HepG2 (cell line): ENCODE measurements around the gene SIRT7. TPM values are rescaled to one million over a fixed set of nuclear protein-coding genes. Genes with fewer than 3 reads are reported as not detected.

ENCODE experiments used
- GFI1 ChIP-seq: sonication (generic); formaldehyde crosslinking; IDR thresholded peaks from 2 replicates; pipeline ENCODE4 v1.5.0; 2020; ENCODE audit warnings: missing genetic modification reagents, mild to moderate bottlenecking, borderline replicate concordance
- HDAC1 ChIP-seq: sonication (generic); formaldehyde crosslinking; IDR thresholded peaks from 2 replicates; pipeline ENCODE4 v1.5.1; 2020; ENCODE audit warnings: mild to moderate bottlenecking, missing genetic modification reagents
- HMG20B ChIP-seq: conservative IDR thresholded peaks from 2 replicates; pipeline ENCODE4 v1.6.1; 2016; ENCODE audit warnings: missing genetic modification reagents, missing compliant biosample characterization
- HMGXB4 ChIP-seq, 2 experiments: sonication (generic) in 1 of 2; formaldehyde crosslinking in 1 of 2; IDR thresholded peaks; 2 replicates each; pipeline versions ENCODE4 v1.4.0 to v1.6.1; 2018 to 2020; ENCODE audit warnings: missing genetic modification reagents in 2 of 2, borderline replicate concordance in 1 of 2, low read depth in 1 of 2, mild to moderate bottlenecking in 1 of 2, missing biosample characterization in 1 of 2
- LBX2 ChIP-seq: sonication (generic); formaldehyde crosslinking; IDR thresholded peaks from 2 replicates; pipeline ENCODE4 v1.5.0; 2020; ENCODE audit warnings: missing genetic modification reagents, mild to moderate bottlenecking, borderline replicate concordance
- MTA1 ChIP-seq: sonication (generic); formaldehyde crosslinking; IDR thresholded peaks from 2 replicates; pipeline ENCODE4 v1.4.0; 2020; ENCODE audit warnings: missing genetic modification reagents, mild to moderate bottlenecking, borderline replicate concordance
- NAIF1 ChIP-seq: sonication (generic); formaldehyde crosslinking; IDR thresholded peaks from 2 replicates; pipeline ENCODE4 v1.5.0; 2020; ENCODE audit warnings: mild to moderate bottlenecking, missing genetic modification reagents, borderline replicate concordance
- NR2C2 ChIP-seq: sonication (generic); formaldehyde crosslinking; IDR thresholded peaks from 2 replicates; pipeline ENCODE4 v1.4.0; 2020; ENCODE audit warnings: missing genetic modification reagents, mild to moderate bottlenecking, moderate library complexity, borderline replicate concordance
- RAD51 ChIP-seq: fragments of 450-650 bp; IDR thresholded peaks from 2 replicates; pipeline ENCODE4 v1.6.1; 2016; ENCODE audit warnings: borderline replicate concordance
- RBM22 ChIP-seq: fragments of 200-400 bp; formaldehyde crosslinking; optimal IDR thresholded peaks from 2 replicates; pipeline ENCODE3; 2017; ENCODE audit warnings: mild to moderate bottlenecking, low read length, moderate library complexity
- SALL1 ChIP-seq: sonication (generic); formaldehyde crosslinking; IDR thresholded peaks from 2 replicates; pipeline ENCODE4 v1.8.0; 2022; ENCODE audit warnings: mild to moderate bottlenecking, missing genetic modification reagents
- SETDB1 ChIP-seq: sonication (generic); formaldehyde crosslinking; IDR thresholded peaks from 2 replicates; pipeline ENCODE4 v1.5.1; 2020; ENCODE audit warnings: missing genetic modification reagents, mild to moderate bottlenecking, borderline replicate concordance
- SMC3 ChIP-seq: IDR thresholded peaks from 2 replicates; pipeline ENCODE4 v1.6.1; 2011; ENCODE audit warnings: low read length, improper control_type of control experiment
- SRY ChIP-seq: sonication (generic); formaldehyde crosslinking; IDR thresholded peaks from 2 replicates; pipeline ENCODE4 v1.8.0; 2022; ENCODE audit warnings: mild to moderate bottlenecking, missing genetic modification reagents
- ZBTB25 ChIP-seq: IDR thresholded peaks from 2 replicates; pipeline ENCODE4 v1.6.1; 2018; ENCODE audit warnings: missing genetic modification reagents
- ZBTB34 ChIP-seq: sonication (generic); formaldehyde crosslinking; IDR thresholded peaks from 2 replicates; pipeline ENCODE4 v1.8.0; 2022; ENCODE audit warnings: mild to moderate bottlenecking, missing genetic modification reagents
- ZMYM4 ChIP-seq: sonication (generic); formaldehyde crosslinking; IDR thresholded peaks from 2 replicates; pipeline ENCODE4 v1.8.1; 2023; ENCODE audit warnings: mild to moderate bottlenecking, missing genetic modification reagents
- ZNF234 ChIP-seq: sonication (generic); formaldehyde crosslinking; conservative IDR thresholded peaks from 2 replicates; pipeline ENCODE4 v1.5.1; 2020; ENCODE audit warnings: mild to moderate bottlenecking, missing genetic modification reagents
- ZNF382 ChIP-seq: sonication (generic); formaldehyde crosslinking; IDR thresholded peaks from 2 replicates; pipeline ENCODE4 v1.5.0; 2020; ENCODE audit warnings: missing genetic modification reagents, mild to moderate bottlenecking, borderline replicate concordance
- ZNF552 ChIP-seq: sonication (generic); formaldehyde crosslinking; IDR thresholded peaks from 2 replicates; pipeline ENCODE4 v1.9.0; 2022; ENCODE audit warnings: missing genetic modification reagents, mild to moderate bottlenecking, borderline replicate concordance
- ZNF572 ChIP-seq: sonication (generic); formaldehyde crosslinking; IDR thresholded peaks from 2 replicates; pipeline ENCODE4 v1.5.1; 2020; ENCODE audit warnings: mild to moderate bottlenecking, missing genetic modification reagents
- ZNF766 ChIP-seq: sonication (generic); formaldehyde crosslinking; IDR thresholded peaks from 2 replicates; pipeline ENCODE4 v1.5.0; 2020; ENCODE audit warnings: missing genetic modification reagents, borderline replicate concordance
- ZNF775 ChIP-seq: sonication (generic); formaldehyde crosslinking; IDR thresholded peaks from 2 replicates; pipeline ENCODE4 v1.4.0; 2020; ENCODE audit warnings: missing genetic modification reagents, mild to moderate bottlenecking, moderate library complexity, borderline replicate concordance
- ZNF776 ChIP-seq: sonication (generic); formaldehyde crosslinking; IDR thresholded peaks from 2 replicates; pipeline ENCODE4 v1.4.0; 2020; ENCODE audit warnings: mild to moderate bottlenecking, missing genetic modification reagents
- polyA plus RNA-seq, 8 experiments: library from polyadenylated mRNA; depleted of rRNA in 3 of 8; stranded (reverse) in 7 of 8; unstranded in 1 of 8; fragments of >200 nt; fragmentation: Illumina TruSeq in 4 of 8; extraction: Trizol in 4 of 8; gene quantifications; 2 replicates each; pipeline versions ENCODE4 v1.2.1 to v1.2.3, GENCODE V29; 2011 to 2016; ENCODE audit warnings: low read depth in 4 of 8, missing spikeins in 1 of 8, mixed read lengths in 1 of 8; ENCODE audit not compliant: insufficient read depth in 1 of 8
- total RNA-seq, 5 experiments: library from RNA; depleted of rRNA; stranded (reverse); fragments of >200 nt; fragmentation: Illumina TruSeq; extraction: Trizol; gene quantifications; 2 replicates each; pipeline ENCODE4 v1.2.3, GENCODE V29; 2016; ENCODE audit warnings: low read depth in 1 of 5

Gene SIRT7
- total and polyA plus RNA-seq, 2 of the 13 experiments (the other 11 are each of a cell fraction or from before 2014, with no cell fraction given): 8.3 to 24.8 TPM

- no peak for TF ChIP-seq HMGXB4 (CRISPR knock-in tag; IDR thresholded peaks at IDR 0.05; ENCODE audit: borderline replicate concordance in 1 of 2, low read depth in 1 of 2)
- TF ChIP-seq RAD51: no peak
- no peak for TF ChIP-seq SETDB1
- TF ChIP-seq HDAC1: 0 out of 2 replicates have a peak, but pooled peaks have one; percentile 4
- no peak for TF ChIP-seq LBX2 (CRISPR knock-in tag)
- no peak for TF ChIP-seq SRY (CRISPR knock-in tag)
- TF ChIP-seq ZNF766: 0 out of 2 replicates have a peak, but pooled peaks have one; percentile 22
- TF ChIP-seq HMG20B (CRISPR knock-in tag): no peak
- TF ChIP-seq RBM22: peak; percentile 96
- no peak for TF ChIP-seq ZNF234 (CRISPR knock-in tag)
- TF ChIP-seq ZNF572 (CRISPR knock-in tag): no peak
- no peak for TF ChIP-seq GFI1 (CRISPR knock-in tag)
- no peak for TF ChIP-seq SMC3
- TF ChIP-seq MTA1 (CRISPR knock-in tag): no peak
- no peak for TF ChIP-seq NR2C2
- no peak for TF ChIP-seq ZNF552 (CRISPR knock-in tag)
- TF ChIP-seq ZNF775 (CRISPR knock-in tag): no peak
- no peak for TF ChIP-seq ZNF776
- TF ChIP-seq ZBTB34 (CRISPR knock-in tag): no peak
- TF ChIP-seq ZMYM4 (CRISPR knock-in tag): no peak
- TF ChIP-seq NAIF1: no peak
- 0 out of 2 replicates have a peak, but pooled peaks have one; percentile 27 for TF ChIP-seq SALL1 (CRISPR knock-in tag)
- no peak for TF ChIP-seq ZBTB25 (CRISPR knock-in tag)
- TF ChIP-seq ZNF382: no peak
Measured at GRCh38 chr17:81952792-81953228, 34.8 kb upstream of the SIRT7 start (continued).
